Measurements from ENCODE around the gene IL33.

IL33 gene

GRCh38 chr9:6305954-6306563 lies 90.5 kb downstream of the IL33 start:
- DNase-seq: peak; percentile 68

Measured in NCI-H1092 treated with DMSO at 0.1 percent for 48 hours (cell line).